Retina (tissue), 1 donor: Measurements from ENCODE around the gene VTI1A.
"Not testable (repeated sequence)": the region's sequence is repeated elsewhere in the genome, so short reads cannot be mapped to it uniquely, and the experiment has no call there.

Experiments
- DNase-seq: peaks from one replicate; pipeline ENCODE4 v3.0.0-alpha.2; 2016

The VTI1A gene

DNA sequence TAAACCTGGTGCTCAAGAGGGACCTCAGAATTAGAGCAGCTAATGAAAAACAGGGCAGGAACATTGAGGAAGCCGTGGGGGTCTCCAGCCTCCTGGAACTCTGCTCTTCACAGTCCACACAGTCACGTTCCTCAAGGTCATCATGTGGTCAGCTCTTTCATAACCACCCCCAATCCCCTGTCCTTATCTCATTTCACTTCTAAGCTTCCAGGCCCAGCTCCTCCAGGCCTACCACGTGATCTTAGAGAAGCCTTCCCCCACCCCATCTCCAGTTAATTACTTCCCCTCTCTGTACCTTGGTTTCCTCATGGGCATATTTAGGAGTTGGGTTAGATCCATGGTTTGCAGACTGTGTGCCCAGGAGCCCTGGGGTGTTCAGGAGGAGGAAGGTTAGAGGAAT is 396.6 kb downstream of the VTI1A start:
- DNase-seq = no peak

DNA sequence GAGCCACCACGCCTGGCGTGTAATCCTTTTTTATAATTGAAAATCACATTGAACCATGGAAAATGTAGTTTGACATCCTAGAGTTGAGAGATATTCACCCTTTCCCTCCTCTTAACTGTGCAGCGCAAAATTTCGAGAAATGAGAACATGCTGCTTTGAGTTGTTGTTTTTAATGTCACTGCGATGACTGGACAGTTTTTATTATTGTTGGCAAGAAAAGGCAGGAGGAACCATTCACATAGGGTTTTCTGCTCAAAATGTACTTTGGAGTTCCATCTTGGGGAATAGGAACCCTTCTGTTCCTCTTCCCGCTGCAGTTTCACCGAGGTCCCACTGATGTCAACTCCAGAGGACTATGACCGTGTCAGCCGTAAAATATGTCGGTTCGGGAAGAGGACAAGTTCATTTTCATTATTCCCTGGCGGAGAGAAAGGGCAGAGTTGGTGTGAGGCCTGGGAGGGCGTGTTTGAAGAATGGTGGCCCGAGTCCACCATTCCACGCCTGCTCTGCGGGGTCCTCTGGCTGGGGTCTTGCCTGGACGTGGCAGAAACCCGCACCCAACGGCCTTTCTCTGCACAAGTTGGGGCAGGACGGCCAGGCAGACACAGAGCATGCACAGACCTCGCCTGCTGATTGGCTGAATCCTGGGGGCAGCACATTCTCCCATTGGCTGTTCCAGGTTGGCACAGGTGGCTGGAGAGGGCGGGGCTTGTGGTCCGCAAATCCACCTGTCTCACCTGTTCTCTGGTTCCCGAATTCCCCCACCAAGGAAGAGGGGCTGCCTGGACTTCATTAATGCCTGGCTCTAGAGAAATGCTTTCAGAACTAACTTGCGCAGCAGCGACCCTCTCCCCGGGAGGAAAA is 397.9 kb downstream of the VTI1A start:
- DNase-seq = no peak

- no peak for DNase-seq
These were observed 400.8 kb downstream of the VTI1A start for GRCh38 chr10:112847778-112848177.

DNA sequence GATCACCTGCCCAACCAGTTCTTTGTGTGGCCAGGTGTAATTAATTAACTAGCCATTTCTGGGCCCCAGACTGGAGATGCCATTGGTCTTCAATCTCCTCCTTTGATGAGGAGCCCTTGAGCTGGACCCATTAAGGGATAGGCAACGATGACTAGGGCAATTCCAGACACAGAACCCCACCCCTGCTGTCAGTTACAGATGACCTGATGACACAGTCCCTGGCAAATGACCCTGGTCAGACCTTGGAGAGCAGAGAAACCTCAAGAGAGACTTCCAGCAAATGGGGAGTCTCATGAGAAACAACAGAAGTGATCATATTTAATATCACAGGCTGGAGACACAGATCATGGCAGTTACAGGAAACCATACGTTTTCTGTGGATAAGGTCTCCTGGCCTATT is 401.2 kb downstream of the VTI1A start:
- no peak for DNase-seq

DNA sequence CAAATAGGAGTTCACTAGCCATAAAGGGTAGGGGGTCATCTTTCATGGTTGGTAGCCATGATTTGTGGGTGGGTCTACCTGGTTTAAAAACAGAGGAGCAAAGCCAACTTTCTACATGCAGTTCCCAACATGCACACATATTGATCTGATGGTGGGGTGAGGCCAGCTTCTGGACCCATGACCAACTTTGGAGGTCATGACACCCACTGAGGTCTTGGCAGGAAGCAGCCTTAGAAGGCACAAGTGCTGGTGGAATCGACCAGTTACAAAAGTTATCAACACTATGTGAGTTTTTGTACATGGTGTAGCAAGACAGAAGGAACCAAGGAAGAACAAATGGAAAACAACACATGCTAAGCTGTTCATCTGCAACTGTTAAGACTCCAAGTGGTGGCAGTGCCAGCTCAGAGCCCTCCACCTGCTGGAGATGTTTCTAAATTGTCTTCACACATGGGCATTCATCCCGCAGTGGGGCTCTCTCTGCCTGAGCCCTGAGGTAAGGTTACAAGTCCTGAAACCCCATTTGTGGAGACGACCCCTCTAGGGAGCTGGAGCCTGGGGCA is 401.9 kb downstream of the VTI1A start:
- no peak for DNase-seq

GRCh38 chr10:112849546-112849945 is 402.5 kb downstream of the VTI1A start:
- no peak for DNase-seq

DNA sequence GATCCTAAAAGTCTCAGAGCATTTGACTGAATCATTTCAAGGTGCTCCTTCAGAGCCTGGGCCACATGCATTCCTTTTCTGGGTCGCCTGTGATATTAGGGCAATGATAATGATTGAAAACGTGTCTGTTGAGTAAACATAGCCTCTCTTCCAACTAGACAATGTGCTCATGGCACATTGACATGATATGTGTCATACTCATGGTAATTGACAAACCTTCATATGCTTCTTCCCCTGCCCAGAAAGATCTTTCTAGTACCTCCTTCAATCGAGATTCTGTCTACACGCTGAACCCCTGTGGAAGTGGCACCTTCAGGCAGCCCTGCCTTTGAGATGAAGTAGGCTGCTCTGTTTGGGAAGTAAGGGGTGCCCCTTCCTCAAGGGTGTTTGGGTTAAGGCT is 404.2 kb downstream of the VTI1A start:
- no peak for DNase-seq

- no peak for DNase-seq
These were observed 404.7 kb downstream of the VTI1A start for GRCh38 chr10:112851588-112852211.

DNA sequence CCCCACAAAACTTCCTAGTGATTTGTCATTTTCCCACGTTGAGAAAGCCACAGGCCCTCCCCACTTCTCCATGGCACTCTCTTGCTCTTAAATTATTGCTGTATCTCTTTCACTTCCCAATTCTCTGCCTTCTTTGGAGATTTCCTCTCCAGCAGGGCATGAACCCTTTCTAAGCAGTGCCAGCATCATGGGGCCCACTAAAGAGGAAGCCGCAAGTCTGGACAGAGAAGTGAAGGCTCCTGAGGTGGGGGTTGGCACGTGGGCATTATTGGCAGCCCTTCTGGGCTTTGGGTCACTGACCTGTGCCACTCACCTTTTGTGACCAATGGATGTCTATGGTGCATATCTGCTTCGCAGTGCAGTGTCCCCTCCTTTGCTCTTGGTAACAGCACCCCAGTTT is 405.3 kb downstream of the VTI1A start:
- DNase-seq = no peak

- peak; percentile 44 for DNase-seq
These were observed 408.1 kb downstream of the VTI1A start for GRCh38 chr10:112855134-112855533.

GRCh38 chr10:112857493-112857892 is 410.5 kb downstream of the VTI1A start:
- DNase-seq = no peak

DNA sequence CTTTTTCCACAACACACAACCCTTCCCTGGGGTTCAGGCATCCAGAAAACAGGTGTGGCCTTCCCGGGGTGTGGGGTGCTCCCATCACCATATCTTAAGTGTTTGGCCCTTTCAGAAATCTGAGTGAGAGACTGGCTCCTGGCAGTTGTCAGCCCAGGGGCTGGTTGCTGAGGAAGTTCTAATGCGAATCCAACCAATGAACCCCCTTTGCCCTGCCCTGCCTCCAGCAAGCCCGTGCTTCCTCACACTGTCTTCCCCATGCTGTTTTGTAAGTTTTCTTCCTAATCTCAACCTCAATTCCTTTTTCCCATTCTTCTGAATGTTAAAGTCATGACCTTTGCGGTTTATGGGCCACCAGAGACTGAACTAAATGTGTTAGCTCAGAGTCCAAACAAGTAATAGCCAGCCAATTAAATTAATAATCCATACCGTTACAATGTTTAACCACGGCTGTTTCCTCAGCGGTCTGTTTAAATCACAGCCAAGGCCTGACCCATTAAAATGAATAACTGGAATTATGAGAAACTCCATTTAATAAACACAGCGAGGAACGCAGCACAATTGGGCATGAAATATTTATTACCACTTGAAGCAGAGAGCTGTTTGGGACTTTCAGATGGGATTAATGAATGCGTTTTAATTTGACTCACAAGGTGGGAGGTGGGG is 412.1 kb downstream of the VTI1A start:
- no peak for DNase-seq

GRCh38 chr10:112859793-112860192 is 412.8 kb downstream of the VTI1A start:
- no peak for DNase-seq

DNA sequence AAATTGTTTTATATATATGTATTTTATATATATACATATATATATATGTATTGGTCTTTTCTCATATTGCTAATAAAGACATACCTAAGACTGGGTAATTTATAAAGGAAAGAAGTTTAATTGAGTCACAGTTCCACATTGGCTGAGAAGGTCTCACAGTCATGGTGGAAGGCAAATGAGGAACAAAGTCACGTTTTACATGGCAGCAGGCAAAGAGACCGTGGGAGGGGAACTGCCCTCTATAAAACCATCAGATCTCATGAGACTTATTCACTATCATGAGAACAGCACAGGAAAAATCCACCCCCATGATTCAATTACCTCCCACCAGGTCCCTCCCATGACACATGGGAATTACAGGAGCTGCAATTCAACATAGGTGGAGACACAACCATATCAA is 416.4 kb downstream of the VTI1A start:
- DNase-seq = not testable (repeated sequence)
